Stimulated activated naive CD4-positive, alpha-beta T cell treated with Interleukin-2 at 50 U/mL for 16 hours (primary cell): ENCODE results near the gene RBM33.

Experiments used
- DNase-seq: peaks from one replicate; lab custom pipeline; 2025; lab: John Stamatoyannopoulos, UW

RBM33 gene

DNA sequence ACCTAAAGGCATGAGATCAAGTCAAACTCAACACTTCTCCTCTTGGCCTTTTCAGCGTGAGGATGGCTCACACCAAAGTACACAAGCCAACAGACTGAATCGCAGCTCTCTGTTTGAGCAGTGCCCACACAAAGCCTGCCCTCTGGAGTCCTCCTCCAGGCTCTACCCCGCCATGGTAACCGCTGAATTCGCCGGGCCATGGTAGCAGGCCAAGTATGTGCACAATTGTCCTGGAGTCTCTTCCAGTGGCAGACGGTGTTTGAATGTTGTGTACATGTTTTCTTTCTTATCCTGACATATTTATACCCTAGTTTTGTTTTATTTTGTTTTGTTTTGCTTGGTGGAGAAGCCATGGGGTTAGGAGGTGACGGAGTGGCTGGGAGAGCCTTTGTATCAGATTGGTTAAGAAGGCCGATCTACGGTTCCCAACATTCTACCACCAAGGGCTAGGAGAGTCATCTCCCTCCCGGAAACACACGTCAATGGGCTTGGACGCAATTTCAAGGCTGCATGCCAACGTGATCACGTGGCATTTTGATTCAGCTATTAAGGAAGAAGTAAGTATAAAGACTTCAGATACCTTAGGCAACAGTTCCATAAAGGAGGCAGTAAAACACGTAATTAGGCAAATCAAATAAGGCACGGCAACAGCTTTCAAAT, 179.9 kb downstream of the RBM33 start:
- no peak for DNase-seq

DNA sequence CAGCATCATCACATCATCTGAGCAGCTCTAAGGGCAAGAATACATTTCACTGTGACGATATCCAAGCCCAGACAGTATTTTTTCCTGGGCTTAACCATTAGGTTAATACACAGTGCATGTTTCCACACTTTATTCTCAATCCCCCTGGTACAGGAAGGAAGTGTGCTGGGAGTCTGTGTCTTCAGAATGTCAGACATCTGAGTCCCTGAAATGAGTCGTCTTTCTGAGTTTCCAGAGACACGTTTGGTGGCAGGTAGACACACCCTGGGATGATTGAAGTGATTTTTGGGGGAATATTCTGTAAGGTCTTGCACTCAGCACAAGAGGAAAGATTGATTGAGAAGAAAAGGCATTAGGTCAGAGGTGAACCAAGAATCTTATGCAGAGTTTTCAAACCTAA, 180.9 kb downstream of the RBM33 start:
- no peak for DNase-seq

DNA sequence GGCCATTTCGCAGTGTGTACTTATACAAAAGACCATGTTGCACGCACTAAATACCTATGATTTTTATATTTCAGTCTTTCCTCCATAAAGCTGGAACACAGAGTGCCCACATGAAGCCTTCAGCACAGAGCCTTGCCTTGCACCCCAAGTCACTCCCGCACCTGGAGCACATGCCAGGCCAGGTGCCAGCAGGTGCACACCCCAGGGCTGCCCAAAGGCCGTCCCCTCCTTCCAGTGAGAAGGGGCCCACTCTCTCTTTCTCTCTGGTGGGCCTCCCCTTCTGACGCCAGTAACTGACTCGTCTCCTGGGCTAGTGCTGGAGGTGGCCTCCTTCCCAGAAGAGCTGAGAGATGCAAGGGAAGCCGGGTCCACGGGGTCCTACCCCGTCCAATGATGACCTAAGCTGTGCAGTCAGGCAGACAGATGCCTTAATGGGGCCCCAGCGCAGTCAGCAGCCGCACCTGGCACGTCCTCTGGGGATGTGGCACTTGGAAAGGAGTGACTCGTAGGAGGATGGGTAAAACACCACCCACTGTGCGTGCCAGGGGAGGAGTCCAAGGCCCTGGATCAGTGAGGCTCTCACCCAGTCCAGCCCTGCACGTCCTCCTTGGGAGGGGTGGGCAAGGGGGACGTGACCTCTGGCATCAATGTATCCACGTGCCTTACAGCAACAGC, 185.5 kb downstream of the RBM33 start:
- no peak for DNase-seq
